NCI-H82 (cell line): ENCODE measurements around the gene RHOF.
"Not testable (repeated sequence)": the region's sequence is repeated elsewhere in the genome, so short reads cannot be mapped to it uniquely, and the experiment has no call there.

Experiments used
- DNase-seq: peaks from one replicate; lab custom pipeline; 2025; lab: John Stamatoyannopoulos, UW

RHOF gene

GRCh38 chr12:121748218-121748570 is 45.3 kb downstream of the RHOF start:
- DNase-seq, result no peak

GRCh38 chr12:121745545-121745944 is 47.9 kb downstream of the RHOF start:
- DNase-seq, result not testable (repeated sequence)

DNA sequence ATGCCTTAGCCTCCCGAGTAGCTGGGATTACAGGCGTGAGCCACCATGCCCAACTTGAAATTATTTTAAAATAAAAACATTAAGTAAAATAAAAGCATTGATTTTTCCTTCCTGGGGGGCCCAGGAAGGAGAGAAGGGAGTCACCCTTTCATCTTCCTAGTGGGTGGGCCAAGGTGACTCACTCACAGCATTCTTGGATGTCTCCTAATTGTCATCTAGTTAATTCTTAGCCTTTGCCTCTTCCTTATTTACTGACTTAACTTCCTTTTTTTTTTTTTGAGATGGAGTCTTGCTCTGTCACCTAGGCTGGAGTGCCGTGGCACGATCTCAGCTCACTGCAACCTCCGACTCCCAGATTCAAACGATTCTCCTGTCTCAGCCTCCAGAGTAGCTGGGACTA is 51.7 kb downstream of the RHOF start:
- no peak for DNase-seq

- DNase-seq, result no peak
These were observed 52.6 kb downstream of the RHOF start for GRCh38 chr12:121740847-121741246.

- no peak for DNase-seq
These were observed 55.1 kb downstream of the RHOF start for GRCh38 chr12:121738340-121738858.

- no peak for DNase-seq
These were observed 59.6 kb downstream of the RHOF start for GRCh38 chr12:121733849-121734248.

DNA sequence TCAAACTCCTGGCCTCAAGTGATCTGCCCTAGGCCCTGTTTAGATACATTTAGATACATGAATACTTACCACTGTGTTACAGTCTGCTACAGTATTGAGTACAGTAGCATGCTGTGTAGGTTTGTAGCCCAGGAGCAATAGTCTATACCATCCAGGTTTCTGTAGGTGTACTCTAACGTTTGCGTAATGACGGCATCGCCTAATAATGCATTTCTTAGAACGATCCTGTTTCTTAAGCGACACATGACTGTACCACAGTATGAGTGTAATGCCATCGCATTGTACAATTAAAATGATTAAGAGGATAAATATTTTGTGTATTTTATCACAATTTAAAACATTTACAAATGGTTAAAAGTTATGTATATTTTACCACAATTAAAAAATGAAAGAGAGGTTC is 62.0 kb downstream of the RHOF start:
- DNase-seq, result no peak

GRCh38 chr12:121729021-121729420 is 64.5 kb downstream of the RHOF start:
- DNase-seq, result no peak
